ENCODE measurements around the gene OR10A2.

GRCh38 chr11:6888830-6889229 is 26.0 kb downstream of the OR10A2 start:
- TF ChIP-seq CTCF (IDR thresholded peaks at IDR 0.05) (no peak), POLR2A (IDR thresholded peaks at IDR 0.05) (no peak)
